Kidney epithelial cell (primary cell): ENCODE results near the gene CEP55. TPM values are rescaled to one million over a fixed set of nuclear protein-coding genes. Genes with fewer than 3 reads are reported as not detected.

Experiments
- DNase-seq: peaks from one replicate; pipeline ENCODE4 v3.0.0-alpha.2; 2010; ENCODE audit warnings: low read depth
- H3K27me3 ChIP-seq: 2 replicates; pipeline ENCODE4 v1.6.0; 2011; ENCODE audit warnings: low read length; ENCODE audit not compliant: control insufficient read depth, insufficient read depth
- H3K36me3 ChIP-seq: 2 replicates; pipeline ENCODE4 v1.5.1; 2011; ENCODE audit warnings: low read length; ENCODE audit not compliant: control insufficient read depth, insufficient read depth
- H3K4me3 ChIP-seq: 2 replicates; pipeline ENCODE4 v1.5.1; 2011; ENCODE audit warnings: low read depth, mild to moderate bottlenecking, control low read depth, low read length
- total RNA-seq: library from RNA; depleted of rRNA; stranded (reverse); fragments of >200 nt; gene quantifications from 2 replicates; pipeline ENCODE4 v1.2.3, GENCODE V29; 2015
- TF ChIP-seq, protein P1 (sequence below): IDR thresholded peaks from 2 replicates; pipeline ENCODE4 v1.5.1; 2011; ENCODE audit warnings: mild to moderate bottlenecking, moderate library complexity, low read length, control low read depth, inconsistent platforms; ENCODE audit not compliant: insufficient read depth, poor library complexity, severe bottlenecking

Gene CEP55
- total RNA-seq, 1 donor from 2014 or later: 11.4 TPM

DNA sequence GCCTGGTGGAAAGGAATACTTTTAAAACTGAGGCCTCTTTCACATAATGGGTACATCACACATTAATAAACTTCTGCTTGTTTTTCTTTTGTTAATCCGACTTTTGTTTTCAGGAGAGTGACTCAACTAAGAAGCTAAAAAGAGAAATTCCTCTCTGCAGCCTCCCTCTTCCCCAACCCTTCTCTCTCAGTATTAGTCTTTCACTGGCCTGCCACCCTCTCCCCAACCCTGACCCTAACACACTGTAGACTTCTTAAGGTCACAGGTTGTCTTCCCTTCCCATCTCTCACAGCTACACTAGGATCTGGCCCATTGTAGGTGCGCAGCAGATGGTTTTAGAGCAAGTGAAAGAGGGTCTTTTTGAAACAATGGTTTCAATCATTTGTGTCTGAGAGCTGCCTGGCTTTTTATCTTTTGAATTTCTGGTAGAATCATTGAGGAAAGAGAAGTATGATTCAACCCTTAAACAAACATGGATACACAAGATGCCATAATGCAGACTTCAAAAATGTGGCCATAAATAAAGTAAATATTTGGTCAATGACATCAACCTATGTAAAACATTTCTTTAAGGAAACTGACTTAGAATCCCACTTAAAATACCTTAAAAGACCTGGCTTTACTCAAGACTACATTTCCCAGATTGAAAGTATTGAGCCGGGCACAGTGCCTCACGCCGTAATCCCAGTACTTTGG is 52.1 kb downstream of the CEP55 start:
- Histone ChIP-seq H3K4me3 (no peak overlapping the region), H3K27me3 (no peaks in the 10 kb centered on the region), H3K36me3 (no peaks in the 10 kb centered on the region)
- TF ChIP-seq, protein P1, sequence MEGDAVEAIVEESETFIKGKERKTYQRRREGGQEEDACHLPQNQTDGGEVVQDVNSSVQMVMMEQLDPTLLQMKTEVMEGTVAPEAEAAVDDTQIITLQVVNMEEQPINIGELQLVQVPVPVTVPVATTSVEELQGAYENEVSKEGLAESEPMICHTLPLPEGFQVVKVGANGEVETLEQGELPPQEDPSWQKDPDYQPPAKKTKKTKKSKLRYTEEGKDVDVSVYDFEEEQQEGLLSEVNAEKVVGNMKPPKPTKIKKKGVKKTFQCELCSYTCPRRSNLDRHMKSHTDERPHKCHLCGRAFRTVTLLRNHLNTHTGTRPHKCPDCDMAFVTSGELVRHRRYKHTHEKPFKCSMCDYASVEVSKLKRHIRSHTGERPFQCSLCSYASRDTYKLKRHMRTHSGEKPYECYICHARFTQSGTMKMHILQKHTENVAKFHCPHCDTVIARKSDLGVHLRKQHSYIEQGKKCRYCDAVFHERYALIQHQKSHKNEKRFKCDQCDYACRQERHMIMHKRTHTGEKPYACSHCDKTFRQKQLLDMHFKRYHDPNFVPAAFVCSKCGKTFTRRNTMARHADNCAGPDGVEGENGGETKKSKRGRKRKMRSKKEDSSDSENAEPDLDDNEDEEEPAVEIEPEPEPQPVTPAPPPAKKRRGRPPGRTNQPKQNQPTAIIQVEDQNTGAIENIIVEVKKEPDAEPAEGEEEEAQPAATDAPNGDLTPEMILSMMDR: no peak
- DNase-seq: no peak

DNA sequence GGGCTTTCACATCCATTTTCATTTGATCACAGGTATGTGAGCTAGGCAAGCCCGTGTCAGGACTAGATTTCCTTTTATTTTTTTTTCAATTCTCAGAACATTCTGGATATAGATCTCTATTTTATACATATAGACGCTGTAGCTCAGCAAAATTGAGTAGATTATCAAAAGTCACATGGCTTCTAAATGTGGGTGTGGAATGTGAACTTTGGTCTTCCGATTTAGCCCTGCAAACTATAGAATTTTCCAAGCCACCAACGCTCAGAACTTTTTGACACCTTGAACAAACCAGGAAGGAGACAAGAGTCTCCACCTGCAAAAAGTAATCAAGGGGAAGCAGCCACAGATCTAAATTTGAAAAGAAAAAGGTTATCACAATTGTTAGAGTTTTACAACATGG is 54.2 kb downstream of the CEP55 start:
- TF ChIP-seq, protein P1: no peak
- no peaks in the 10 kb centered on the region for H3K36me3 ChIP-seq
- no peak for DNase-seq
- no peak overlapping the region for H3K4me3 ChIP-seq
- no peaks in the 10 kb centered on the region for H3K27me3 ChIP-seq

DNA sequence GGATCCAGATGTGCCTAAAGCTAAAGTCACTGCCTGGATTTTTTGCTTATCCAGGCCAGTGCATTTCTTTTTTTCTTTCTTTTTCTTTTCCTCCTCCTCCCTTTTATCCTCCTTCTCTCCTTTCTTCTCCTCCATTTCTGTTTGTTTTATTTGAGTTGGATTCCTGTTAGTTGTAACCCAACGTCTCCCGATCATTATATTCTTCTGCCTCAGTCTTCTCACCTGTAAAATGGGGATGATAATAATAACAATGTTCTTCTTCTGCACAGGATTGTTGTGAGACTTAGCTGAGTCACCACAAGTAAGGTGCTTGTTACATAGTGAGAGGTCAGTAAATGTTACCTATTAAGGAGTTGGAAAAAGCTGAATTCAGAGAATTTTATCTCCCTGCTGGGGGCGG is 56.4 kb downstream of the CEP55 start:
- TF ChIP-seq, protein P1: no peak
- H3K27me3 ChIP-seq: peaks cover 4% of the 10 kb centered on the region
- no peaks in the 10 kb centered on the region for H3K36me3 ChIP-seq
- no peak for DNase-seq
- H3K4me3 ChIP-seq: no peak overlapping the region

DNA sequence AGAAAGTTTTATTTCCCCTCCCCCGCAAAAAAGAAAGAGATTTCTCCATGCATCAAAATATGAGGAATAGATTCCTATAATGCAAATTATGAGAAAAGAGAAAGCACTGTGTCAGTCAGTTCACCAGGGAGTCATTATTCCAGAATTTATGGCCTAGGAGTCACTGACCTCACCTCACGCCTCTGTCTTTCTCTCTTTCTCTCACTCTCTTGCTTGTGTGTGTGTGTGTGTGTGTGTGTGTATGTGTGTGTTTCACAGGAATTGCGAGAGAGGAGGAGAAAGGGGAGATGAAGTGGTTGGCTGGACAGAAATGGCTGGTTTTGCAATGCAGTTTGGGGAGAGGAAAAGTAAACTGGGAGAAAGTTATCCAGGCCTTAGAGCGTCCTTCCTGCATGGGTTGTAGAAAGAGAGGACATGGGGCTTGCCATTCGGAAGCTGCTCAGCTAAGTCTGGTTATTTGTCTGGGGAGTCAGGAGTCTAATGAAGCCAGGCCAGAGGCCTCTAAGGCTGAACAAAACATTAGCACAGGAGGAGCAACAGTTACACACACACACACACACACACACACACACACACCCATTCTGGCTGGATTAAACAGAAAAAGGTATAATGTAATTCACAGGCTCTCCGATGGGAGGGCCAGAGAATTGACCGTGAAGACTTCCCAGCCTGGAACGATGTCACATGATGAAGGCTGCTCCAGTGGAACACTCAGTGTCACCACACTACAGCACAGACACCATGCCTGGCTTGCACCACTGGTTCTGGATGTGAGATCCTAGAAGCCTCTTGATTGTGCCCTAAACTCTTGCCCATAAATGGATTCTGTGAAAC is 57.3 kb downstream of the CEP55 start:
- TF ChIP-seq, protein P1: no peak
- Histone ChIP-seq H3K4me3 (no peak overlapping the region), H3K27me3 (peaks cover 4% of the 10 kb centered on the region), H3K36me3 (no peaks in the 10 kb centered on the region)
- no peak for DNase-seq

DNA sequence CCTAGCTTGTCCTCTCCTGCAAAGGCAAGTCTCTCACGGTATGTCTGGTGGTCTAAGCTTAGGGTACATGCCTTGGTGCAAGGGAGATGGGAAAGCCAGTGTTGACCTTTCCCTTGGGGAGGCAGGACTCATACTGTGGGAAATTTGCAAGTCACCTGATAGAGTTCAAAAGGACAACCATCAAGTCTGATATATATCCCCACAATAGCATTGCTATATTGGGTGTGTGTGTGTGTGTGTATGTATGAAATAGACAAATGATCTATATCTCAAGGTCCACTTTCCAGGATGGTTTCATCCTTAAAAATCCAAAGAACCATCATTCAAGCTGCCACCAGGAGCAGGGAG is 57.9 kb downstream of the CEP55 start:
- no peak overlapping the region for H3K4me3 ChIP-seq
- no peak for DNase-seq
- TF ChIP-seq, protein P1: no peak
- no peaks in the 10 kb centered on the region for H3K36me3 ChIP-seq
- peaks cover 4% of the 10 kb centered on the region for H3K27me3 ChIP-seq
